IMR-90 (cell line): ENCODE results near the gene PHC1. TPM values are rescaled to one million over a fixed set of nuclear protein-coding genes. Genes with fewer than 3 reads are reported as not detected.

ENCODE experiments used
- ATAC-seq: fragments of 200-7000 bp; cut with Tn5 transposase; 2 replicates; pipeline ENCODE4 v1.9.1; 2020; ENCODE audit warnings: low read depth, mild to moderate bottlenecking, moderate library complexity
- BruUV-seq: library from RNA; stranded (reverse); fragments of 400-500 nt; replicated peaks from 2 replicates; lab custom pipeline; 2021; lab: Mats Ljungman, UMichigan
- CTCF ChIA-PET: fragments of 300-600 bp; formaldehyde crosslinking; extraction: SDS; loops from one replicate; lab custom pipeline; 2021; ENCODE audit warnings: antibody characterized with exemption; lab: Yijun Ruan, JAX
- POLR2A ChIA-PET: fragments of 300-600 bp; sonication (Branson Sonifier 250); formaldehyde crosslinking; loops from one replicate; lab custom pipeline; 2022; ENCODE audit warnings: antibody characterized with exemption; ENCODE audit not compliant: unreplicated experiment; lab: Charles Lee
- DNase-seq: peaks from one replicate; pipeline ENCODE4 v3.0.0; 2013
- H2AFZ ChIP-seq: replicated peaks from 2 replicates; pipeline ENCODE3; 2013; ENCODE audit warnings: low read length, mild to moderate bottlenecking; ENCODE audit not compliant: poor library complexity
- H2AK5ac ChIP-seq: 2 replicates; pipeline ENCODE4 v1.6.1; 2013; ENCODE audit warnings: low read depth, low read length, inconsistent platforms
- H2AK9ac ChIP-seq: replicated peaks from 2 replicates; pipeline ENCODE3; 2013; ENCODE audit warnings: mild to moderate bottlenecking, low read depth, low read length, moderate library complexity; ENCODE audit not compliant: poor library complexity
- H2BK120ac ChIP-seq: 2 replicates; pipeline ENCODE4 v1.6.1; 2013; ENCODE audit warnings: low read depth, low read length, inconsistent platforms
- H2BK15ac ChIP-seq: 3 replicates; pipeline ENCODE4 v1.6.1; 2013; ENCODE audit warnings: low read depth, low read length, inconsistent platforms
- H2BK20ac ChIP-seq: 2 replicates; pipeline ENCODE4 v1.6.1; 2013; ENCODE audit warnings: low read depth, mild to moderate bottlenecking, inconsistent platforms, low read length, moderate library complexity
- H2BK5ac ChIP-seq: 2 replicates; pipeline ENCODE4 v1.6.1; 2013; ENCODE audit warnings: mild to moderate bottlenecking, low read depth, low read length, inconsistent platforms; ENCODE audit not compliant: poor library complexity, severe bottlenecking
- H3K14ac ChIP-seq: replicated peaks from 2 replicates; pipeline ENCODE4 v1.6.1; 2013; ENCODE audit warnings: low read depth, low read length, inconsistent platforms
- H3K18ac ChIP-seq: 2 replicates; pipeline ENCODE4 v1.6.1; 2013; ENCODE audit warnings: low read depth, low read length, control low read depth
- H3K23ac ChIP-seq: 2 replicates; pipeline ENCODE4 v1.6.1; 2013; ENCODE audit warnings: low read depth, low read length, inconsistent platforms
- H3K27ac ChIP-seq: 2 replicates; pipeline ENCODE4 v1.5.1; 2013; ENCODE audit warnings: mild to moderate bottlenecking, control low read depth, low read length; ENCODE audit not compliant: insufficient read depth
- H3K27me3 ChIP-seq: 2 replicates; pipeline ENCODE4 v1.6.1; 2013; ENCODE audit warnings: low read length; ENCODE audit not compliant: control insufficient read depth, insufficient read depth
- H3K36me3 ChIP-seq: 2 replicates; pipeline ENCODE4 v1.6.1; 2013; ENCODE audit warnings: low read length, mixed read lengths; ENCODE audit not compliant: control insufficient read depth, insufficient read depth
- H3K4ac ChIP-seq: 2 replicates; pipeline ENCODE4 v1.6.1; 2013; ENCODE audit warnings: low read depth, low read length, inconsistent platforms
- H3K4me1 ChIP-seq: 2 replicates; pipeline ENCODE4 v1.6.1; 2013; ENCODE audit warnings: low read length, mixed read lengths; ENCODE audit not compliant: control insufficient read depth, insufficient read depth
- H3K4me2 ChIP-seq: 2 replicates; pipeline ENCODE4 v1.6.1; 2013; ENCODE audit warnings: low read depth, mild to moderate bottlenecking, control low read depth, low read length, moderate library complexity
- H3K4me3 ChIP-seq: 2 replicates; pipeline ENCODE4 v1.5.1; 2013; ENCODE audit warnings: low read depth, mild to moderate bottlenecking, control low read depth, low read length, moderate library complexity; ENCODE audit not compliant: insufficient read depth
- H3K56ac ChIP-seq: 2 replicates; pipeline ENCODE4 v1.6.1; 2013; ENCODE audit warnings: low read length, inconsistent platforms; ENCODE audit not compliant: insufficient read depth; ENCODE audit errors: extremely low read depth
- H3K79me1 ChIP-seq, 2 experiments: 2 replicates each; pipeline ENCODE4 v1.6.1; 2013; ENCODE audit warnings: low read length in 2 of 2, inconsistent platforms in 1 of 2, low read depth in 1 of 2
- H3K9ac ChIP-seq: 2 replicates; pipeline ENCODE4 v1.6.1; 2013; ENCODE audit warnings: low read depth, low read length, control low read depth
- H3K9me1 ChIP-seq: 2 replicates; pipeline ENCODE4 v1.6.1; 2013; ENCODE audit warnings: low read length, inconsistent platforms; ENCODE audit not compliant: insufficient read depth
- H3K9me3 ChIP-seq: 2 replicates; pipeline ENCODE4 v1.6.1; 2013; ENCODE audit warnings: low read length; ENCODE audit not compliant: control insufficient read depth, insufficient read depth
- H4K20me1 ChIP-seq: 2 replicates; pipeline ENCODE4 v1.6.1; 2013; ENCODE audit warnings: low read length, inconsistent platforms; ENCODE audit not compliant: insufficient read depth
- H4K5ac ChIP-seq: 2 replicates; pipeline ENCODE4 v1.6.1; 2013; ENCODE audit warnings: mild to moderate bottlenecking, low read depth, low read length, control low read depth
- H4K8ac ChIP-seq, 2 experiments: 2 replicates each; pipeline ENCODE4 v1.6.1; 2013; ENCODE audit warnings: low read depth in 2 of 2, low read length in 2 of 2, control low read depth in 1 of 2, inconsistent platforms in 1 of 2
- H4K91ac ChIP-seq: 2 replicates; pipeline ENCODE4 v1.6.1; 2013; ENCODE audit warnings: low read depth, low read length, inconsistent platforms; ENCODE audit not compliant: insufficient read depth
- BHLHE40 ChIP-seq: fragments of 150-350 bp; IDR thresholded peaks from 2 replicates; pipeline ENCODE4 v1.6.1; 2016; ENCODE audit warnings: mild to moderate bottlenecking, low read depth, low read length
- CEBPB ChIP-seq: IDR thresholded peaks from 2 replicates; pipeline ENCODE4 v1.6.1; 2012; ENCODE audit warnings: low read depth, low read length, improper control_type of control experiment
- CHD1 ChIP-seq: IDR thresholded peaks from 2 replicates; pipeline ENCODE4 v1.6.1; 2012; ENCODE audit warnings: low read depth, low read length, improper control_type of control experiment
- FOS ChIP-seq: fragments of 150-350 bp; IDR thresholded peaks from 2 replicates; pipeline ENCODE4 v1.6.1; 2016; ENCODE audit warnings: low read depth, low read length
- MAFK ChIP-seq: IDR thresholded peaks from 2 replicates; pipeline ENCODE4 v1.6.1; 2012; ENCODE audit warnings: low read depth, low read length, improper control_type of control experiment
- MAZ ChIP-seq: IDR thresholded peaks from 2 replicates; pipeline ENCODE4 v1.6.1; 2012; ENCODE audit warnings: low read depth, mild to moderate bottlenecking, low read length, improper control_type of control experiment, moderate library complexity, borderline replicate concordance
- MXI1 ChIP-seq: IDR thresholded peaks from 2 replicates; pipeline ENCODE4 v1.6.1; 2012; ENCODE audit warnings: low read depth, mild to moderate bottlenecking, low read length, moderate library complexity, borderline replicate concordance
- NFE2L2 ChIP-seq: fragments of 150-350 bp; IDR thresholded peaks from 2 replicates; pipeline ENCODE4 v1.6.1; 2016; ENCODE audit warnings: low read depth, mild to moderate bottlenecking, low read length
- POLR2A ChIP-seq: IDR thresholded peaks from 2 replicates; pipeline ENCODE4 v1.6.1; 2012; ENCODE audit warnings: mild to moderate bottlenecking, low read depth, low read length
- RAD21 ChIP-seq: IDR thresholded peaks from 2 replicates; pipeline ENCODE4 v1.6.1; 2012; ENCODE audit warnings: low read length, improper control_type of control experiment
- RCOR1 ChIP-seq: IDR thresholded peaks from 2 replicates; pipeline ENCODE4 v1.6.1; 2012; ENCODE audit warnings: mild to moderate bottlenecking, low read length, improper control_type of control experiment; ENCODE audit not compliant: insufficient replicate concordance
- RFX5 ChIP-seq: IDR thresholded peaks from 2 replicates; pipeline ENCODE4 v1.8.0; 2012; ENCODE audit warnings: low read depth, mild to moderate bottlenecking, low read length, moderate library complexity
- SMC3 ChIP-seq: fragments of 150-350 bp; IDR thresholded peaks from 2 replicates; pipeline ENCODE4 v1.6.1; 2016; ENCODE audit warnings: low read depth, mild to moderate bottlenecking, antibody characterized with exemption, low read length, moderate library complexity
- WGBS, 2 experiments: methylation state at CpG; one replicate each; pipeline versions ENCODE4 v1.1.5 to v1.1.7; 2013; ENCODE audit warnings: missing lambda C conversion rate in 2 of 2; ENCODE audit not compliant: insufficient read length in 1 of 2; ENCODE audit errors: extremely low coverage in 2 of 2; 5-methylcytosine and 5-hydroxymethylcytosine counted together
- dilution Hi-C: fragments of 300-500 bp; cut with HindIII; formaldehyde crosslinking; loops from one replicate; pipeline ENCODE4 v1.14.3; 2018; ENCODE audit warnings: low sequenced_read_pairs; ENCODE audit not compliant: unreplicated experiment
- in situ Hi-C: fragments of 300-500 bp; cut with MboI; formaldehyde crosslinking; loops from 3 replicates; pipeline ENCODE4 v1.14.3; 2019; ENCODE audit warnings: low sequenced_read_pairs, inconsistent platforms, mixed read lengths
- intact Hi-C: fragments of 100-400 bp; cut with micrococcal nuclease; formaldehyde crosslinking; loops from 2 replicates; pipeline ENCODE4 v1.10.0; 2022
- polyA plus RNA-seq, 3 experiments: library from polyadenylated mRNA; depleted of rRNA; stranded (reverse); fragments of >200 nt; gene quantifications; 2 replicates each; pipeline ENCODE4 v1.2.3, GENCODE V29; 2012; ENCODE audit warnings: low replicate concordance in 1 of 3
- total RNA-seq: library from RNA; depleted of rRNA; stranded (reverse); fragments of >200 nt; gene quantifications from 2 replicates; pipeline ENCODE4 v1.2.3, GENCODE V29; 2012
- TF ChIP-seq, protein P1 (sequence below): fragments of 150-350 bp; IDR thresholded peaks from 2 replicates; pipeline ENCODE4 v1.6.1; 2017; ENCODE audit warnings: mild to moderate bottlenecking, antibody characterized with exemption, low read length, low read depth
- TF ChIP-seq, protein P2 (sequence below): conservative IDR thresholded peaks from 2 replicates; pipeline ENCODE4 v1.5.1; 2012; ENCODE audit warnings: mild to moderate bottlenecking, low read depth, low read length, improper control_type of control experiment

Gene PHC1
- total and polyA plus RNA-seq, 2 of the 4 experiments (the other 2 are of a cell fraction), result 9.1 to 23.1 TPM

DNA sequence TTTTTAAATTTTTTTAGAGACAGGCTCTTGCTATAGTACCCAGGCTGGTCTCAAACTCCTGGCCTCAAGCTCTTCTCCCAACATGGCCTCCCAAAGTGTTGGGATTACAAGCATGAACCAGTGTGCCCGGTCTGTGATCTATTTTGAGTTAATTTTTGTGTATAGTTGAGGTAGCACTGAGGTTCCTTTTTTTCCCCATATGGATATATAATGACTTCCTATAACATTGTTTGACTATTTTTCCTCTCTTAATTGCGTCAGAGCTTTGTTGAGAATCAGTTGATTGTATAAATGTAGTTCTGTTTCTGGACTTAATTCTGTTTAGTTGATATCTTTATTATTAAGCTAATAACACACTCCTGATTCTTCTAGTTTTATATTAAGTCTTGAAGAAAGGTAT, 43.8 kb downstream of the PHC1 start:
- no peak for DNase-seq
- Histone ChIP-seq H4K91ac (no peak overlapping the region), H3K9me1 (no peaks in the 10 kb centered on the region), H3K36me3 (no peaks in the 10 kb centered on the region), H3K4me2 (no peak overlapping the region), H3K4ac (no peak overlapping the region), H3K27me3 (no peaks in the 10 kb centered on the region), H3K79me1 (no peaks in the 10 kb centered on the region), H4K20me1 (no peaks in the 10 kb centered on the region), H3K4me1 (no peaks in the 10 kb centered on the region), H4K5ac (no peak overlapping the region), H3K14ac (no peak overlapping the region), H2AK9ac (no peak overlapping the region), H3K4me3 (no peak overlapping the region), H3K23ac (no peak overlapping the region), H3K18ac (no peak overlapping the region), H2BK5ac (no peak overlapping the region), H3K9me3 (no peaks in the 10 kb centered on the region), H2AFZ (no peak overlapping the region), H3K9ac (no peak overlapping the region), H4K8ac (no peak overlapping the region), H2BK120ac (no peak overlapping the region), H3K56ac (no peak overlapping the region), H2BK15ac (no peak overlapping the region), H3K27ac (no peak overlapping the region), H2BK20ac (no peak overlapping the region), H2AK5ac (no peak overlapping the region)
- ChIA-PET POLR2A (no interaction called here), CTCF (no interaction called here)
- in situ Hi-C loops, result no loop called here
- TF ChIP-seq CHD1 (no peak), RFX5 (no peak), POLR2A (no peak), SMC3 (no peak), BHLHE40 (no peak), MAZ (no peak), RAD21 (no peak), MAFK (no peak), FOS (no peak), MXI1 (no peak), NFE2L2 (no peak), RCOR1 (no peak), CEBPB (no peak)
- TF ChIP-seq, protein P1, sequence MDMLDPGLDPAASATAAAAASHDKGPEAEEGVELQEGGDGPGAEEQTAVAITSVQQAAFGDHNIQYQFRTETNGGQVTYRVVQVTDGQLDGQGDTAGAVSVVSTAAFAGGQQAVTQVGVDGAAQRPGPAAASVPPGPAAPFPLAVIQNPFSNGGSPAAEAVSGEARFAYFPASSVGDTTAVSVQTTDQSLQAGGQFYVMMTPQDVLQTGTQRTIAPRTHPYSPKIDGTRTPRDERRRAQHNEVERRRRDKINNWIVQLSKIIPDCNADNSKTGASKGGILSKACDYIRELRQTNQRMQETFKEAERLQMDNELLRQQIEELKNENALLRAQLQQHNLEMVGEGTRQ, result no peak
- TF ChIP-seq, protein P2, sequence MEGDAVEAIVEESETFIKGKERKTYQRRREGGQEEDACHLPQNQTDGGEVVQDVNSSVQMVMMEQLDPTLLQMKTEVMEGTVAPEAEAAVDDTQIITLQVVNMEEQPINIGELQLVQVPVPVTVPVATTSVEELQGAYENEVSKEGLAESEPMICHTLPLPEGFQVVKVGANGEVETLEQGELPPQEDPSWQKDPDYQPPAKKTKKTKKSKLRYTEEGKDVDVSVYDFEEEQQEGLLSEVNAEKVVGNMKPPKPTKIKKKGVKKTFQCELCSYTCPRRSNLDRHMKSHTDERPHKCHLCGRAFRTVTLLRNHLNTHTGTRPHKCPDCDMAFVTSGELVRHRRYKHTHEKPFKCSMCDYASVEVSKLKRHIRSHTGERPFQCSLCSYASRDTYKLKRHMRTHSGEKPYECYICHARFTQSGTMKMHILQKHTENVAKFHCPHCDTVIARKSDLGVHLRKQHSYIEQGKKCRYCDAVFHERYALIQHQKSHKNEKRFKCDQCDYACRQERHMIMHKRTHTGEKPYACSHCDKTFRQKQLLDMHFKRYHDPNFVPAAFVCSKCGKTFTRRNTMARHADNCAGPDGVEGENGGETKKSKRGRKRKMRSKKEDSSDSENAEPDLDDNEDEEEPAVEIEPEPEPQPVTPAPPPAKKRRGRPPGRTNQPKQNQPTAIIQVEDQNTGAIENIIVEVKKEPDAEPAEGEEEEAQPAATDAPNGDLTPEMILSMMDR, result no peak
- WGBS, 2 experiments, result no CpG with 5 or more reads among the region's 2 CpGs
- intact Hi-C loops, result no loop called here
- BruUV-seq, result no TSS peak
- dilution Hi-C loops, result no loop called here
- no peak for ATAC-seq
